WTC11 (cell line): ENCODE results near the gene CSTPP1. TPM values are rescaled to one million over a fixed set of nuclear protein-coding genes. Genes with fewer than 3 reads are reported as not detected.
A peak's percentile ranks its signal among the peaks of the same experiment; 100 is the strongest.

Experiments used
- ATAC-seq: fragments of 200-7000 bp; cut with Tn5 transposase; 2 replicates; pipeline ENCODE4 v1.10.0; 2021; ENCODE audit warnings: mild to moderate bottlenecking, moderate library complexity
- CTCF ChIA-PET: fragments of 300-600 bp; sonication (Branson Sonifier 250); formaldehyde crosslinking; loops from one replicate; lab custom pipeline; 2021; ENCODE audit warnings: antibody characterized with exemption; lab: Charles Lee
- POLR2A ChIA-PET: fragments of 350-600 bp; sonication (Branson Sonifier 250); formaldehyde crosslinking; loops from one replicate; lab custom pipeline; 2021; ENCODE audit warnings: antibody characterized with exemption; lab: Charles Lee
- DNase-seq: peaks from one replicate; pipeline ENCODE4 v3.0.0; 2021; ENCODE audit warnings: low spot score
- H3K27ac Mint-ChIP-seq: 2 replicates; pipeline ENCODE4 v1.8.0; 2021; ENCODE audit warnings: mixed read lengths
- H3K27me3 Mint-ChIP-seq: 2 replicates; pipeline ENCODE4 v1.8.0; 2021; ENCODE audit warnings: low read depth, mild to moderate bottlenecking, moderate library complexity, mixed read lengths
- H3K36me3 Mint-ChIP-seq: 2 replicates; pipeline ENCODE4 v1.8.0; 2021; ENCODE audit warnings: mixed read lengths
- H3K4me1 Mint-ChIP-seq: 2 replicates; pipeline ENCODE4 v1.8.0; 2022; ENCODE audit warnings: mixed read lengths
- H3K4me3 Mint-ChIP-seq: 2 replicates; pipeline ENCODE4 v1.8.0; 2021; ENCODE audit warnings: mild to moderate bottlenecking, moderate library complexity, mixed read lengths
- H3K9me3 Mint-ChIP-seq: 2 replicates; pipeline ENCODE4 v1.8.0; 2021; ENCODE audit warnings: mixed read lengths
- FOXJ3 ChIP-seq: sonication (generic); formaldehyde crosslinking; IDR thresholded peaks from 2 replicates; pipeline ENCODE4 v1.9.0; 2021; ENCODE audit warnings: missing genetic modification reagents, mild to moderate bottlenecking, borderline replicate concordance
- JUN ChIP-seq: sonication (generic); formaldehyde crosslinking; IDR thresholded peaks from 2 replicates; pipeline ENCODE4 v1.8.0; 2023; ENCODE audit warnings: mild to moderate bottlenecking, missing genetic modification reagents
- NFYB ChIP-seq: sonication (generic); formaldehyde crosslinking; conservative IDR thresholded peaks from 2 replicates; pipeline ENCODE4 v1.8.0; 2022; ENCODE audit warnings: low read depth, missing genetic modification reagents
- NR2C2 ChIP-seq: sonication (generic); formaldehyde crosslinking; IDR thresholded peaks from 2 replicates; pipeline ENCODE4 v1.8.0; 2022; ENCODE audit warnings: mild to moderate bottlenecking, missing genetic modification reagents
- TEAD4 ChIP-seq: sonication (generic); formaldehyde crosslinking; IDR thresholded peaks from 2 replicates; pipeline ENCODE4 v1.8.0; 2022; ENCODE audit warnings: mild to moderate bottlenecking, missing genetic modification reagents
- ZNF138 ChIP-seq: sonication (generic); formaldehyde crosslinking; conservative IDR thresholded peaks from 2 replicates; pipeline ENCODE4 v1.8.1; 2022; ENCODE audit warnings: mild to moderate bottlenecking, moderate library complexity, missing genetic modification reagents
- ZNF219 ChIP-seq: sonication (generic); formaldehyde crosslinking; IDR thresholded peaks from 2 replicates; pipeline ENCODE4 v1.8.0; 2023; ENCODE audit warnings: missing genetic modification reagents, mild to moderate bottlenecking, borderline replicate concordance
- ZNF425 ChIP-seq: fragments of 250-450 bp; sonication (Bioruptor Pico); conservative IDR thresholded peaks from 2 replicates; pipeline ENCODE4 v1.9.0; 2021; ENCODE audit warnings: mild to moderate bottlenecking
- total RNA-seq: library from RNA; stranded (reverse); gene quantifications from 3 replicates; pipeline ENCODE4 v1.2.3, GENCODE V29; 2021
- TF ChIP-seq, protein P1 (sequence below): fragments of 200-600 bp; IDR thresholded peaks from 2 replicates; pipeline ENCODE4 v1.8.0; 2022; ENCODE audit warnings: antibody characterized with exemption
- TF ChIP-seq, protein P2 (sequence below): sonication (generic); formaldehyde crosslinking; IDR thresholded peaks from 2 replicates; pipeline ENCODE4 v1.8.0; 2022; ENCODE audit warnings: mild to moderate bottlenecking, missing genetic modification reagents
- TF ChIP-seq, protein P3 (sequence below): sonication (generic); formaldehyde crosslinking; IDR thresholded peaks from 2 replicates; pipeline ENCODE4 v1.8.0; 2023; ENCODE audit warnings: missing genetic modification reagents, mild to moderate bottlenecking, borderline replicate concordance
- TF ChIP-seq, protein P4 (sequence below): sonication (generic); formaldehyde crosslinking; IDR thresholded peaks from 2 replicates; pipeline ENCODE4 v1.8.0; 2022; ENCODE audit warnings: mild to moderate bottlenecking, missing genetic modification reagents
- TF ChIP-seq, protein P5 (sequence below): sonication (generic); formaldehyde crosslinking; IDR thresholded peaks from 2 replicates; pipeline ENCODE4 v1.8.1; 2023; ENCODE audit warnings: mild to moderate bottlenecking, missing genetic modification reagents, borderline replicate concordance

The CSTPP1 gene
- total RNA-seq, 1 experiment from 2014 or later = 23.6 TPM

GRCh38 chr11:47020793-47021526 is 84.4 kb downstream of the CSTPP1 start:
- no peaks in the 10 kb centered on the region; the same call in 1 of the 2 replicates for H3K9me3 Mint-ChIP-seq
- CTCF ChIA-PET = interaction anchor here (1.4 to 1.6 kb wide), 4 partner anchors 18 to 239 kb away, joined by 3 to 12 read pairs (median 4); no protein-coding TSS in a partner anchor
- TF ChIP-seq FOXJ3 (CRISPR knock-in tag) = no peak
- TF ChIP-seq NR2C2 (CRISPR knock-in tag) = no peak
- TF ChIP-seq NFYB (CRISPR knock-in tag) = no peak
- TF ChIP-seq ZNF425 (CRISPR knock-in tag) = no peak
- TF ChIP-seq, protein P1, sequence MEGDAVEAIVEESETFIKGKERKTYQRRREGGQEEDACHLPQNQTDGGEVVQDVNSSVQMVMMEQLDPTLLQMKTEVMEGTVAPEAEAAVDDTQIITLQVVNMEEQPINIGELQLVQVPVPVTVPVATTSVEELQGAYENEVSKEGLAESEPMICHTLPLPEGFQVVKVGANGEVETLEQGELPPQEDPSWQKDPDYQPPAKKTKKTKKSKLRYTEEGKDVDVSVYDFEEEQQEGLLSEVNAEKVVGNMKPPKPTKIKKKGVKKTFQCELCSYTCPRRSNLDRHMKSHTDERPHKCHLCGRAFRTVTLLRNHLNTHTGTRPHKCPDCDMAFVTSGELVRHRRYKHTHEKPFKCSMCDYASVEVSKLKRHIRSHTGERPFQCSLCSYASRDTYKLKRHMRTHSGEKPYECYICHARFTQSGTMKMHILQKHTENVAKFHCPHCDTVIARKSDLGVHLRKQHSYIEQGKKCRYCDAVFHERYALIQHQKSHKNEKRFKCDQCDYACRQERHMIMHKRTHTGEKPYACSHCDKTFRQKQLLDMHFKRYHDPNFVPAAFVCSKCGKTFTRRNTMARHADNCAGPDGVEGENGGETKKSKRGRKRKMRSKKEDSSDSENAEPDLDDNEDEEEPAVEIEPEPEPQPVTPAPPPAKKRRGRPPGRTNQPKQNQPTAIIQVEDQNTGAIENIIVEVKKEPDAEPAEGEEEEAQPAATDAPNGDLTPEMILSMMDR = no peak
- TF ChIP-seq, protein P2, sequence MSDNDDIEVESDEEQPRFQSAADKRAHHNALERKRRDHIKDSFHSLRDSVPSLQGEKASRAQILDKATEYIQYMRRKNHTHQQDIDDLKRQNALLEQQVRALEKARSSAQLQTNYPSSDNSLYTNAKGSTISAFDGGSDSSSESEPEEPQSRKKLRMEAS (CRISPR knock-in tag) = no peak
- no peak for TF ChIP-seq JUN
- TF ChIP-seq, protein P3, sequence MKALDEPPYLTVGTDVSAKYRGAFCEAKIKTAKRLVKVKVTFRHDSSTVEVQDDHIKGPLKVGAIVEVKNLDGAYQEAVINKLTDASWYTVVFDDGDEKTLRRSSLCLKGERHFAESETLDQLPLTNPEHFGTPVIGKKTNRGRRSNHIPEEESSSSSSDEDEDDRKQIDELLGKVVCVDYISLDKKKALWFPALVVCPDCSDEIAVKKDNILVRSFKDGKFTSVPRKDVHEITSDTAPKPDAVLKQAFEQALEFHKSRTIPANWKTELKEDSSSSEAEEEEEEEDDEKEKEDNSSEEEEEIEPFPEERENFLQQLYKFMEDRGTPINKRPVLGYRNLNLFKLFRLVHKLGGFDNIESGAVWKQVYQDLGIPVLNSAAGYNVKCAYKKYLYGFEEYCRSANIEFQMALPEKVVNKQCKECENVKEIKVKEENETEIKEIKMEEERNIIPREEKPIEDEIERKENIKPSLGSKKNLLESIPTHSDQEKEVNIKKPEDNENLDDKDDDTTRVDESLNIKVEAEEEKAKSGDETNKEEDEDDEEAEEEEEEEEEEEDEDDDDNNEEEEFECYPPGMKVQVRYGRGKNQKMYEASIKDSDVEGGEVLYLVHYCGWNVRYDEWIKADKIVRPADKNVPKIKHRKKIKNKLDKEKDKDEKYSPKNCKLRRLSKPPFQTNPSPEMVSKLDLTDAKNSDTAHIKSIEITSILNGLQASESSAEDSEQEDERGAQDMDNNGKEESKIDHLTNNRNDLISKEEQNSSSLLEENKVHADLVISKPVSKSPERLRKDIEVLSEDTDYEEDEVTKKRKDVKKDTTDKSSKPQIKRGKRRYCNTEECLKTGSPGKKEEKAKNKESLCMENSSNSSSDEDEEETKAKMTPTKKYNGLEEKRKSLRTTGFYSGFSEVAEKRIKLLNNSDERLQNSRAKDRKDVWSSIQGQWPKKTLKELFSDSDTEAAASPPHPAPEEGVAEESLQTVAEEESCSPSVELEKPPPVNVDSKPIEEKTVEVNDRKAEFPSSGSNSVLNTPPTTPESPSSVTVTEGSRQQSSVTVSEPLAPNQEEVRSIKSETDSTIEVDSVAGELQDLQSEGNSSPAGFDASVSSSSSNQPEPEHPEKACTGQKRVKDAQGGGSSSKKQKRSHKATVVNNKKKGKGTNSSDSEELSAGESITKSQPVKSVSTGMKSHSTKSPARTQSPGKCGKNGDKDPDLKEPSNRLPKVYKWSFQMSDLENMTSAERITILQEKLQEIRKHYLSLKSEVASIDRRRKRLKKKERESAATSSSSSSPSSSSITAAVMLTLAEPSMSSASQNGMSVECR (CRISPR knock-in tag) = no peak
- no peak for DNase-seq
- no peak overlapping the region for H3K27ac Mint-ChIP-seq
- H3K4me3 Mint-ChIP-seq = no peak overlapping the region
- H3K36me3 Mint-ChIP-seq = no peaks in the 10 kb centered on the region
- H3K27me3 Mint-ChIP-seq = no peaks in the 10 kb centered on the region
- peak; percentile 76 for ATAC-seq
- POLR2A ChIA-PET = no interaction called here
- peaks cover 17% of the 10 kb centered on the region for H3K4me1 Mint-ChIP-seq

DNA sequence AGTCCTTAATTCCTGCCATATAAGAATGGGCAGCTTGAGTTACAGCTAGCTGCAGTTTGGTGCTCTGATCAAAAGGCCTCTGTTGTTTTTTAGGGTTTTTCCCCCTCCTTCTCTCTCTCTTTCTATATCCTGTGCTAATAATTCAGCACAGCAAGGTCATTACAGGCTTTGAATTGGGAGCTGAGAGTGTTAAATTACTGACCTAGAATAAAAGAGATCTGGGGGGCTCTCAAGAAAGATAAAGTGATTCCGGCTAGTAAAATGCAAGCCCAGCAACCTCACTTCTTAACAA is 84.9 kb downstream of the CSTPP1 start:
- Mint-ChIP-seq H3K27ac (no peak overlapping the region), H3K9me3 (no peaks in the 10 kb centered on the region; the same call in 1 of the 2 replicates), H3K27me3 (no peaks in the 10 kb centered on the region), H3K4me3 (no peak overlapping the region), H3K4me1 (peaks cover 17% of the 10 kb centered on the region), H3K36me3 (no peaks in the 10 kb centered on the region)
- ATAC-seq (no peak; the same call in 1 of the 2 replicates), DNase-seq (no peak)
- ChIA-PET CTCF (interaction anchor here (1.4 to 1.6 kb wide), 4 partner anchors 18 to 238 kb away, joined by 3 to 12 read pairs (median 4); no protein-coding TSS in a partner anchor), POLR2A (no interaction called here)
- TF ChIP-seq, protein P4, sequence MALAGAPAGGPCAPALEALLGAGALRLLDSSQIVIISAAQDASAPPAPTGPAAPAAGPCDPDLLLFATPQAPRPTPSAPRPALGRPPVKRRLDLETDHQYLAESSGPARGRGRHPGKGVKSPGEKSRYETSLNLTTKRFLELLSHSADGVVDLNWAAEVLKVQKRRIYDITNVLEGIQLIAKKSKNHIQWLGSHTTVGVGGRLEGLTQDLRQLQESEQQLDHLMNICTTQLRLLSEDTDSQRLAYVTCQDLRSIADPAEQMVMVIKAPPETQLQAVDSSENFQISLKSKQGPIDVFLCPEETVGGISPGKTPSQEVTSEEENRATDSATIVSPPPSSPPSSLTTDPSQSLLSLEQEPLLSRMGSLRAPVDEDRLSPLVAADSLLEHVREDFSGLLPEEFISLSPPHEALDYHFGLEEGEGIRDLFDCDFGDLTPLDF = no peak
- TF ChIP-seq ZNF219 (CRISPR knock-in tag) (no peak), ZNF138 (CRISPR knock-in tag) (no peak), TEAD4 (CRISPR knock-in tag) (no peak)
- TF ChIP-seq, protein P5, sequence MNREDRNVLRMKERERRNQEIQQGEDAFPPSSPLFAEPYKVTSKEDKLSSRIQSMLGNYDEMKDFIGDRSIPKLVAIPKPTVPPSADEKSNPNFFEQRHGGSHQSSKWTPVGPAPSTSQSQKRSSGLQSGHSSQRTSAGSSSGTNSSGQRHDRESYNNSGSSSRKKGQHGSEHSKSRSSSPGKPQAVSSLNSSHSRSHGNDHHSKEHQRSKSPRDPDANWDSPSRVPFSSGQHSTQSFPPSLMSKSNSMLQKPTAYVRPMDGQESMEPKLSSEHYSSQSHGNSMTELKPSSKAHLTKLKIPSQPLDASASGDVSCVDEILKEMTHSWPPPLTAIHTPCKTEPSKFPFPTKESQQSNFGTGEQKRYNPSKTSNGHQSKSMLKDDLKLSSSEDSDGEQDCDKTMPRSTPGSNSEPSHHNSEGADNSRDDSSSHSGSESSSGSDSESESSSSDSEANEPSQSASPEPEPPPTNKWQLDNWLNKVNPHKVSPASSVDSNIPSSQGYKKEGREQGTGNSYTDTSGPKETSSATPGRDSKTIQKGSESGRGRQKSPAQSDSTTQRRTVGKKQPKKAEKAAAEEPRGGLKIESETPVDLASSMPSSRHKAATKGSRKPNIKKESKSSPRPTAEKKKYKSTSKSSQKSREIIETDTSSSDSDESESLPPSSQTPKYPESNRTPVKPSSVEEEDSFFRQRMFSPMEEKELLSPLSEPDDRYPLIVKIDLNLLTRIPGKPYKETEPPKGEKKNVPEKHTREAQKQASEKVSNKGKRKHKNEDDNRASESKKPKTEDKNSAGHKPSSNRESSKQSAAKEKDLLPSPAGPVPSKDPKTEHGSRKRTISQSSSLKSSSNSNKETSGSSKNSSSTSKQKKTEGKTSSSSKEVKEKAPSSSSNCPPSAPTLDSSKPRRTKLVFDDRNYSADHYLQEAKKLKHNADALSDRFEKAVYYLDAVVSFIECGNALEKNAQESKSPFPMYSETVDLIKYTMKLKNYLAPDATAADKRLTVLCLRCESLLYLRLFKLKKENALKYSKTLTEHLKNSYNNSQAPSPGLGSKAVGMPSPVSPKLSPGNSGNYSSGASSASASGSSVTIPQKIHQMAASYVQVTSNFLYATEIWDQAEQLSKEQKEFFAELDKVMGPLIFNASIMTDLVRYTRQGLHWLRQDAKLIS (CRISPR knock-in tag) = no peak
